Upper lobe of left lung (tissue), 4 donors: Measurements from ENCODE around the gene SEC22B.
"Not testable (repeated sequence)": the region's sequence is repeated elsewhere in the genome, so short reads cannot be mapped to it uniquely, and the experiment has no call there.

Experiments used
- CTCF ChIP-seq, 6 experiments: fragments of 450-650 bp in 4 of 6; fragments of 200-600 bp in 2 of 6; sonication (generic) in 2 of 6; IDR thresholded peaks; one replicate each; pipeline ENCODE4 v1.5.1; 2016 to 2019; ENCODE audit warnings: antibody characterized with exemption in 6 of 6
- POLR2A ChIP-seq, 4 donors: fragments of 450-650 bp; IDR thresholded peaks; one replicate each; pipeline ENCODE4 v1.5.1; 2016 to 2017; ENCODE audit warnings: antibody characterized with exemption in 4 of 4, mild to moderate bottlenecking in 2 of 4
- POLR2AphosphoS5 ChIP-seq, 2 donors: sonication (generic); formaldehyde crosslinking; IDR thresholded peaks; one replicate each; pipeline ENCODE4 v1.5.1; 2017; ENCODE audit warnings: antibody characterized with exemption in 2 of 2

GRCh38 chr1:120105288-120105687 is 71.0 kb downstream of the SEC22B start:
- TF ChIP-seq POLR2AphosphoS5, CTCF, POLR2A (IDR thresholded peaks at IDR 0.05): not testable (repeated sequence)
